HepG2 (cell line): ENCODE measurements around the gene MYO6. TPM values are rescaled to one million over a fixed set of nuclear protein-coding genes. Genes with fewer than 3 reads are reported as not detected.

Experiments used
- ATAC-seq: fragments of 200-7000 bp; cut with Tn5 transposase; 3 replicates; pipeline ENCODE4 v1.9.1; 2020; ENCODE audit warnings: mild to moderate bottlenecking, moderate library complexity
- BruUV-seq: library from RNA; stranded (reverse); fragments of 400-500 nt; replicated peaks from 2 replicates; lab custom pipeline; 2021; lab: Mats Ljungman, UMichigan
- CTCF ChIA-PET: fragments of 300-600 bp; formaldehyde crosslinking; extraction: SDS; loops from one replicate; lab custom pipeline; 2021; ENCODE audit warnings: low total read pairs, inconsistent platforms, low intra/inter-chr PET ratio; lab: Yijun Ruan, JAX
- POLR2A ChIA-PET: fragments of 350-600 bp; sonication (Branson Sonifier 250); formaldehyde crosslinking; loops from one replicate; lab custom pipeline; 2020; ENCODE audit warnings: antibody characterized with exemption, inconsistent platforms; lab: Yijun Ruan, JAX
- DNase-seq: peaks from one replicate; pipeline ENCODE4 v3.0.0-alpha.2; 2015; ENCODE audit warnings: low spot score
- FAIRE-seq: peaks from 3 replicates; lab custom pipeline; 2011; peaks lifted over from hg19 to GRCh38; lab: Jason Lieb, UNC
- H2AFZ ChIP-seq: one replicate; pipeline ENCODE4 v1.6.1; 2011; ENCODE audit warnings: low read length, inconsistent platforms
- H3K27ac ChIP-seq: fragments of 300-600 bp; 3 replicates; pipeline ENCODE4 v1.8.0; 2011; ENCODE audit warnings: mixed run types, mild to moderate bottlenecking, mixed read lengths, low read length, inconsistent platforms; ENCODE audit not compliant: insufficient read depth; ENCODE audit errors: extremely low read length
- H3K27me3 ChIP-seq, 2 experiments: fragments of 200-600 bp in 1 of 2; 2 replicates in 1 of 2; 3 replicates in 1 of 2; pipeline versions ENCODE4 v1.6.0 to v1.8.0; 2011; ENCODE audit warnings: low read length in 2 of 2, mild to moderate bottlenecking in 2 of 2, moderate library complexity in 2 of 2, inconsistent platforms in 1 of 2; ENCODE audit not compliant: insufficient read depth in 2 of 2, control insufficient read depth in 1 of 2
- H3K36me3 ChIP-seq, 2 experiments: fragments of 200-600 bp in 1 of 2; replicated peaks in 1 of 2; 2 replicates in 1 of 2; 3 replicates in 1 of 2; pipeline versions ENCODE4 v1.5.1 to v1.8.0; 2011; ENCODE audit warnings: low read length in 2 of 2, inconsistent platforms in 1 of 2; ENCODE audit not compliant: insufficient read depth in 2 of 2, control insufficient read depth in 1 of 2
- H3K4me1 ChIP-seq: 2 replicates; pipeline ENCODE4 v1.5.1; 2012; ENCODE audit warnings: low read length, inconsistent platforms; ENCODE audit not compliant: insufficient read depth
- H3K4me2 ChIP-seq: 2 replicates; pipeline ENCODE4 v1.6.0; 2011; ENCODE audit warnings: low read depth, low read length, inconsistent platforms
- H3K4me3 ChIP-seq, 3 experiments: fragments of 200-600 bp in 1 of 3; sonication (generic), shearing (Covaris generic) in 1 of 3; replicated peaks in 1 of 3; 2 replicates each; pipeline ENCODE4 v1.5.1; 2011 to 2016; ENCODE audit warnings: low read length in 3 of 3, inconsistent platforms in 2 of 3, low read depth in 2 of 3, mild to moderate bottlenecking in 2 of 3, control low read depth in 1 of 3, mixed read lengths in 1 of 3; ENCODE audit not compliant: insufficient read depth in 1 of 3
- H3K79me2 ChIP-seq: one replicate; pipeline ENCODE4 v1.6.1; 2011; ENCODE audit warnings: low read length, inconsistent platforms; ENCODE audit not compliant: insufficient read depth
- H3K9ac ChIP-seq: 2 replicates; pipeline ENCODE4 v1.6.0; 2011; ENCODE audit warnings: mild to moderate bottlenecking, low read depth, low read length, inconsistent platforms; ENCODE audit not compliant: insufficient read depth
- H3K9me3 ChIP-seq: 2 replicates; pipeline ENCODE4 v1.5.1; 2012; ENCODE audit warnings: mild to moderate bottlenecking, low read length
- H4K20me1 ChIP-seq: 2 replicates; pipeline ENCODE4 v1.6.0; 2011; ENCODE audit warnings: inconsistent platforms, mild to moderate bottlenecking, low read length, moderate library complexity; ENCODE audit not compliant: insufficient read depth
- FOSL2 ChIP-seq: sonication (generic); formaldehyde crosslinking; IDR thresholded peaks from 2 replicates; pipeline ENCODE4 v1.4.0; 2020; ENCODE audit warnings: missing genetic modification reagents
- GLMP ChIP-seq: sonication (generic); formaldehyde crosslinking; IDR thresholded peaks from 2 replicates; pipeline ENCODE4 v1.9.0; 2021; ENCODE audit warnings: missing genetic modification reagents, mild to moderate bottlenecking, borderline replicate concordance
- KAT2B ChIP-seq: fragments of 150-350 bp; IDR thresholded peaks from 2 replicates; pipeline ENCODE4 v1.6.1; 2014; ENCODE audit warnings: low read depth, low read length, borderline replicate concordance
- ZMYM2 ChIP-seq: sonication (generic); formaldehyde crosslinking; IDR thresholded peaks from 2 replicates; pipeline ENCODE4 v1.8.0; 2022; ENCODE audit warnings: mild to moderate bottlenecking, missing genetic modification reagents
- ZNF33B ChIP-seq: sonication (generic); formaldehyde crosslinking; IDR thresholded peaks from 2 replicates; pipeline ENCODE4 v1.5.1; 2020; ENCODE audit warnings: mild to moderate bottlenecking, missing genetic modification reagents
- ZNF460 ChIP-seq: sonication (generic); formaldehyde crosslinking; IDR thresholded peaks from 2 replicates; pipeline ENCODE4 v1.5.1; 2020; ENCODE audit warnings: missing genetic modification reagents, mild to moderate bottlenecking, borderline replicate concordance
- ZNF772 ChIP-seq: sonication (generic); formaldehyde crosslinking; IDR thresholded peaks from 2 replicates; pipeline ENCODE4 v1.5.0; 2020; ENCODE audit warnings: mild to moderate bottlenecking, missing genetic modification reagents
- WGBS: methylation state at CpG from one replicate; pipeline ENCODE4 v1.1.6; 2017; ENCODE audit warnings: low lambda C conversion rate; 5-methylcytosine and 5-hydroxymethylcytosine counted together
- in situ Hi-C: cut with HindIII; loops from 2 replicates; pipeline ENCODE4 v1.10.0; 2017; ENCODE audit warnings: low pct_unique_long_range_greater_than_20kb; ENCODE audit not compliant: extremely low pct_ligation_motif_present
- intact Hi-C: fragments of 100-400 bp; cut with micrococcal nuclease; formaldehyde crosslinking; loops from one replicate; pipeline ENCODE4 v1.10.0; 2022; ENCODE audit not compliant: unreplicated experiment
- polyA plus RNA-seq, 8 experiments: library from polyadenylated mRNA; depleted of rRNA in 3 of 8; stranded (reverse) in 7 of 8; unstranded in 1 of 8; fragments of >200 nt; fragmentation: Illumina TruSeq in 4 of 8; extraction: Trizol in 4 of 8; gene quantifications; 2 replicates each; pipeline versions ENCODE4 v1.2.1 to v1.2.3, GENCODE V29; 2011 to 2016; ENCODE audit warnings: low read depth in 4 of 8, missing spikeins in 1 of 8, mixed read lengths in 1 of 8; ENCODE audit not compliant: insufficient read depth in 1 of 8
- total RNA-seq, 5 experiments: library from RNA; depleted of rRNA; stranded (reverse); fragments of >200 nt; fragmentation: Illumina TruSeq; extraction: Trizol; gene quantifications; 2 replicates each; pipeline ENCODE4 v1.2.3, GENCODE V29; 2016; ENCODE audit warnings: low read depth in 1 of 5

Gene MYO6
- total and polyA plus RNA-seq, 2 of the 13 experiments (the other 11 are each of a cell fraction or from before 2014, with no cell fraction given), result 5.4 to 7.5 TPM

- TF ChIP-seq GLMP (CRISPR knock-in tag), result no peak
These were observed 2.8 kb upstream of the MYO6 start (continued) for GRCh38 chr6:75746221-75746620.

GRCh38 chr6:75747152-75747992 lies 1.7 kb upstream of the MYO6 start:
- POLR2A ChIA-PET, result no interaction called here
- H3K9ac ChIP-seq, result no peak overlapping the region
- no peak overlapping the region for H2AFZ ChIP-seq
- no peak for DNase-seq
- 55% methylated on average over 9 of the region's 9 CpGs for WGBS
- ATAC-seq, result no peak
- no peaks in the 10 kb centered on the region for H4K20me1 ChIP-seq
- no peak for FAIRE-seq
- in situ Hi-C loops, result no loop called here
- H3K36me3 ChIP-seq, result no peaks in the 10 kb centered on the region
- no peak overlapping the region for H3K4me2 ChIP-seq
- peaks cover 37% of the 10 kb centered on the region for H3K4me1 ChIP-seq
- intact Hi-C loops, result loop anchor here (5.0 kb wide), 1 partner anchor 60 kb away; no protein-coding TSS in a partner anchor
- no TSS peak for BruUV-seq
- no peak overlapping the region for H3K4me3 ChIP-seq
- TF ChIP-seq KAT2B (peak; percentile 93), ZMYM2 (CRISPR knock-in tag) (peak; percentile 25; the same call in 1 of the 2 replicates), ZNF33B (CRISPR knock-in tag) (no peak), ZNF772 (no peak), FOSL2 (CRISPR knock-in tag) (0 out of 2 replicates have a peak, but pooled peaks have one; percentile 12), ZNF460 (CRISPR knock-in tag) (peak; percentile 74; the same call in 1 of the 2 replicates)
- CTCF ChIA-PET, result no interaction called here
- H3K27ac ChIP-seq, result no peak overlapping the region
- no peaks in the 10 kb centered on the region for H3K79me2 ChIP-seq
- H3K9me3 ChIP-seq, result no peaks in the 10 kb centered on the region
- peaks cover 0 to 8% of the 10 kb centered on the region in 2 experiments; a peak in 4 of 5 replicates for H3K27me3 ChIP-seq
